Measurements from ENCODE around the gene TPSB2.

TPSB2 gene

GRCh38 chr16:1265090-1265630, 35.2 kb upstream of the TPSB2 start:
- no peak for TF ChIP-seq CTCF (IDR thresholded peaks at IDR 0.05; ENCODE audit: low read depth, low read length)
- no peak for DNase-seq (ENCODE audit: low read depth in 2 of 2)
- no peak overlapping the region for H3K4me3 ChIP-seq (replicated peaks in 1 of 2; ENCODE audit: low read depth in 2 of 2, low read length in 2 of 2)

DNA sequence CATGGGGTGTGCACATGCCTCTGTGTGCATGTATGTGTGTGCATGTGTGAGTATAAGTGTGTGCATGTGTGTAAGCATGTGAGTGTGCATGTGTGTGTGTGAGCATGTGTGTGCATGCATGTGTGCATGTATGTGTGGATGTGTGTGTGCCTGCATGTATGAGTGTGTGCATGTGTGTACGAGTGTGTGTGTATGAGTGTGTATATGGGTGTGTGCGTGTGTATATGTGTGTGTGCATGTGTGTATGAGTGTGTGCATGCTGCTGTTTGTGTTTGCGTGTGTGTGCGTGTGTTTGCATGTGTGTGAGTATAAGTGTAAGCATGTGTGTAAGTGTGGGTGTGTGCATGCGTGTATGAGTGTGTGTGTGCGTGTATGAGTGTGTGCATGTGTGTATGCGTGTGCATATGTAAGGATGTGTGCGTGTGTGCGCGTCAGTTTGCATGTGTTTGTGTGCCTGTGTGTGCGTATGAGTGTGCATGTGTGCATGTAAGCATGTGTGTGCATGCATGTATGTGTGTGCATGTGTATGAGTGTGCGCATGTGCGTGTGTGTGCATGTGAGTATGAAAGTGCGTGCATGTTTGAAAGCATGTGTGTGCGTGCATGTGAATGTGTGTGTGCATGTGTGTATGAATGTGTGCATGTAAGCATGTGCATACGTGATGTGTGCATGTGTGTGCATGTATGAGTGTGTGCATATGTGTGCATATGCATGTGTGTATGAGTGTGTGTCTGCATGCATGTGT, 34.5 kb upstream of the TPSB2 start:
- no peak overlapping the region for H3K4me3 ChIP-seq (replicated peaks in 1 of 2; ENCODE audit: low read depth in 2 of 2, low read length in 2 of 2)
- no peak for DNase-seq (ENCODE audit: low read depth in 2 of 2)
- no peak for TF ChIP-seq CTCF (IDR thresholded peaks at IDR 0.05; ENCODE audit: low read depth, low read length)

DNA sequence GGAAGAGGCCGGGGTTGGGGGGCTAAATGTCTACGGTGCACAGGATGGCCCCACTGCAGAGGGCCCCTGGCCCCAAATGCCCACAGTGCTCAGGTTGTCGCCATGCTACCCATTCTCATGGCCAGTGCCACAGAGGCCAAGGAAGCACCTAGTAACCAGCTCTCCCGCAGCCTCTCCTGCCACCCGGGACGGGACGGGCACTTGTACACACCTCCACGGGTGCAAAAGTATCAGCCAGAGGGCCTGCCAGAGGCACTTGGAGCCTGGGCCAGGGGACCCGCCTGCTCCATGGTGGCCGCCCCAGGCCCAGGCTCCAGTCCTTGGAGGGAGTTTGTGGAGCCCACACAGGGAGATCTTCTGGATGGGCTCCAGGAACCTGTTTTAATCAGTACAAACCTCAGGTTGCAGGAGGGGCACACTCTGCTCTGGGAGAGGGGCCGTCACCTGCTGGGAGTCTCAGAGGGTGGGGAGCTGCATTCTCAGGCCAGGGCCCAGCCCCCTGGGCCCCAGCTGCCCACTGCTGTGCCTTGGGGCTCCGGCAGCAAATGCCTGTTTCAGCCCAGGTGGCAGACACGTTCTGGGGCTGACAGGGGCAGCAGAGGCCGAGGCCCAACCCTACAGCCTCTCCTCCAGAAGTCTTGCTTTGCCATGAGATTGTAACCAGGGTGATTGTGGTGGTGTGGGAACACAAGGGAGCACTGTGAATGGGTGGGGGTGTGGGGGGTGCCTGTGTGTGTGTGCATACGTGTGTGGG, 33.8 kb upstream of the TPSB2 start:
- no peak for DNase-seq (ENCODE audit: low read depth in 2 of 2)
- TF ChIP-seq CTCF (IDR thresholded peaks at IDR 0.05; ENCODE audit: low read depth, low read length), result no peak
- no peak overlapping the region for H3K4me3 ChIP-seq (replicated peaks in 1 of 2; ENCODE audit: low read depth in 2 of 2, low read length in 2 of 2)

GRCh38 chr16:1262846-1263221, 32.9 kb upstream of the TPSB2 start:
- no peak overlapping the region for H3K4me3 ChIP-seq (replicated peaks in 1 of 2; ENCODE audit: low read depth in 2 of 2, low read length in 2 of 2)
- TF ChIP-seq CTCF (IDR thresholded peaks at IDR 0.05; ENCODE audit: low read depth, low read length), result no peak

DNA sequence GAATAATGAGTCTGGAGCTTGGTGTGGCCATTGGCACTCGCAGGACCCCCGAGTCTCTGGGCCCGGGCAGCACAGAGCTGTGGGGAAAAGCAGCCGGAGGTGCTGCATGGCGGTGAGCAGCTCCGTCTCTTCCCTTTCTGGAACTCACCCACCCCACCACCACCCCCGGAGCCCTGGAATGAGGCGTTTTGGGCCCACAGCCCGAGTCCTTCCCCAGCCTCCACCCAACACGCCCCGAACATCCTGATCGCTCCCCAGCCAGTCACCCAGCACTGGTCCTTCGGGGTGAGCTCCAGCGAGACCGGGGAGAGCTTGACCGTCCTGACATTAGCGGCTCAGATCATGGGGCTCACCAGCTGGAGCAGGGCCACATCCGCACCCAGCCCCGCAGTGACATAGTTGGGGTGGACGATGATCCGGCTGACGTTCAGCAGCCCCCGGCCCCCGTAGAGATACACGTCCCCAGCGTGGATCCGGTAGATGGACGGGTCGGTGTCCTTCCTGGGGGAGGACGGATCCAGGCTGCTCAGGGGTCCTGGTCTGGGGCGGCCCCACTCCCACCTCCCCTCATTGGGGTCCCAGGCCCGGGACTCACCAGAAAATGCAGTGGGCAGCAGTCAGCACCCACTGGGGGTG, 32.3 kb upstream of the TPSB2 start:
- DNase-seq (ENCODE audit: low read depth in 2 of 2), result no peak
- no peak for TF ChIP-seq CTCF (IDR thresholded peaks at IDR 0.05; ENCODE audit: low read depth, low read length)
- H3K4me3 ChIP-seq (replicated peaks in 1 of 2; ENCODE audit: low read depth in 2 of 2, low read length in 2 of 2), result no peak overlapping the region

More at GRCh38 chr16:1262846-1263221, 32.9 kb upstream of the TPSB2 start:
- no peak for DNase-seq (ENCODE audit: low read depth in 2 of 2)

GRCh38 chr16:1261131-1261892, 31.3 kb upstream of the TPSB2 start:
- no peak overlapping the region for H3K4me3 ChIP-seq (replicated peaks in 1 of 2; ENCODE audit: low read depth in 2 of 2, low read length in 2 of 2)
- no peak for TF ChIP-seq CTCF (IDR thresholded peaks at IDR 0.05; ENCODE audit: low read depth, low read length)
- DNase-seq (ENCODE audit: low read depth in 2 of 2), result no peak

Measured in cardiac fibroblast (primary cell).